ENCODE measurements around the gene POU6F2. TPM values are rescaled to one million over a fixed set of nuclear protein-coding genes. Genes with fewer than 3 reads are reported as not detected.

POU6F2 gene
- total RNA-seq, 1 experiment from 2014 or later: 0.90 TPM

DNA sequence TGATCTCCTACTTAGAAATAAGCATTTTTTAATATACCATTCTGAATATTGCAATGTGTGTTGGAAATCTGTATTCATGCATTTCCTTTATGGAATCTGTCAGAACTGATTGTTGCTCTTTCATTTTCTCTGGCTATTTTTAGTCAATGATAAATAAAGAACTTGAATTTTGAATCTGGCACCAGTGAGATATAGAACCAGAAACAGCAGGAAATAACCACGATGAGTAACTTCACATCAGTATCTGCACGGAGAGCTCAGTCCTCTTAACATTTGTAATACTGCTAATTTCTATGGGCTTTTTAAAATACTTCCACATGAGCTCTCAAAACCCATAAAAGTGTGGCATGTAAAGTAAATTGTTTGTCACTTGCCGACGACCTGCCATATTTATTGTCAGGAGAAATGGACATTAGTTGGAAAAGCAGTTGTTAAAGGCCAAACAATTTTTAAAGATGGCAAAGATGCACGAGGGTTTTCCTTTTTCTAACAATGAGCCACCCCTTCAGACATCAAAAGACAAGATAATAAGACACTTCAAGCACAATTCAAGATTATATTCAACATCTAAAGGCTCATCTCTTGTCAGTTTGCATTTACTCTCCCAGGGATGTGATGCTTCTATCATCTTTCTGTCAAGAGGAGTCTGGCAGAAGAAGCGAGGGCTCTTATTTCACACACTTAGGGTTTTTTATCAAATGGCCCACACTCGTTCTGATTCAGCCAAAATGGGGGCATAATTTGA, 118.3 kb downstream of the POU6F2 start:
- Histone ChIP-seq H3K27me3 (ENCODE audit: control insufficient read depth, insufficient read depth, low read length) (no peaks in the 10 kb centered on the region), H3K4me3 (ENCODE audit: insufficient read depth, low read depth, low read length) (no peak overlapping the region), H3K36me3 (replicated peaks; ENCODE audit: control insufficient read depth, insufficient read depth, low read length) (no peaks in the 10 kb centered on the region)
- DNase-seq: no peak

DNA sequence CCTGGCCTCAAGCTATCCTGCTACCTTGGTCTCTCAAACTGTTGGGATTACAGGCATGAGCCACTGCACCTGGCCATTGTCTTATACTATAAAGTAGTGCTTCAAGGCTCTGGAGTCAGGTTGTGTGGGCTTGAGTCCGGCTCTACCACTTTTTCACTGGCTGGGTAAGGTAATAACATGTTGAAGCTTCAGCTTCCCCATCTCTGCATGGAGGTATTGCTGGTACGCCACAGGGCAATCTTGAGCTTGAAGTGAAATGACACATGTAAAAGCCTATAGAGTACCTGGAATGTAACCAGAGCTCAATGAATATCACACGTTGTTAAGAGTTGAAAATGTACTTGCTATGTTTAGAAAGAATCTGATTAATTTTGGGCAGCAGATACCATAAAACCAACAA, 120.8 kb downstream of the POU6F2 start:
- Histone ChIP-seq H3K27me3 (ENCODE audit: control insufficient read depth, insufficient read depth, low read length) (no peaks in the 10 kb centered on the region), H3K4me3 (ENCODE audit: insufficient read depth, low read depth, low read length) (no peak overlapping the region), H3K36me3 (replicated peaks; ENCODE audit: control insufficient read depth, insufficient read depth, low read length) (no peaks in the 10 kb centered on the region)
- DNase-seq: no peak

DNA sequence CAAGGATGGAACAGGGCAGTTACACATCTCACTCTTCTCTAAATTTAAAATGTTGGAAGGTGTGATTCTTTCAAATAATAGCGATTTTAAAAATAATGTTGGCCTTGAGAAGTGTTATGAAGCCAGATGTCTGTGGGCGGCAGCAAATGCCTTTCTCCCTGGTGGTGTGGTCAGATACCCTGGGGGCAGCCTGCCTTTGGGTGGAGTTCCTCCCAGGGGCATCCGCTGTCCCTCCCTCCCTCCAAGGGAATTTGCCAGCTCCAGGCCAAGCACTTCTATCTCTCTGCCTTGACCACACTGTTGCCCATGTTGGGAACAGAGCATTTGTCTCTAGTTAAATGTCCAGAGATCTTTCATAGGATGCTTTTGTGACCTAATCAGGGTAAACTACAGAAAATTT, 121.4 kb downstream of the POU6F2 start:
- H3K36me3 ChIP-seq (replicated peaks; ENCODE audit: control insufficient read depth, insufficient read depth, low read length): no peaks in the 10 kb centered on the region
- no peak for DNase-seq
- no peaks in the 10 kb centered on the region for H3K27me3 ChIP-seq (ENCODE audit: control insufficient read depth, insufficient read depth, low read length)
- no peak overlapping the region for H3K4me3 ChIP-seq (ENCODE audit: insufficient read depth, low read depth, low read length)

DNA sequence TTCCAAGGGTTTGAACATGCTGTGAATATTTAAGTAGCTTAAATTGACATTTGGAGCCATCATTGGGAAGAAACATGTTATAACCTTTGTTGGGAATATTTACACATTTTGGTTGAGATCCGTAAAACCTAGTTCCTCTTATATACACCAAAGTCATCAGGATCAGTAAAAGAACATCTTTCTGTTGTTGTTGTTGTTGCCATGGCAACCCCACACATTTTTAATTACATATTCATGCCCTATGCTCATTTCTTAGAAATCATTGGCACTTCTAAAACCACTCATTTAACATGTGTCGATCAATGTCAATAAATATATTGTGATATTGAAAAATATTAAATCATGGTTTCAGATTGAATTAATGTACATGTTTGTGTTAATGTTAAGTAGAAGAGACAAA, 122.6 kb downstream of the POU6F2 start:
- H3K4me3 ChIP-seq (ENCODE audit: insufficient read depth, low read depth, low read length): no peak overlapping the region
- no peak for DNase-seq
- H3K27me3 ChIP-seq (ENCODE audit: control insufficient read depth, insufficient read depth, low read length): no peaks in the 10 kb centered on the region
- H3K36me3 ChIP-seq (replicated peaks; ENCODE audit: control insufficient read depth, insufficient read depth, low read length): no peaks in the 10 kb centered on the region

DNA sequence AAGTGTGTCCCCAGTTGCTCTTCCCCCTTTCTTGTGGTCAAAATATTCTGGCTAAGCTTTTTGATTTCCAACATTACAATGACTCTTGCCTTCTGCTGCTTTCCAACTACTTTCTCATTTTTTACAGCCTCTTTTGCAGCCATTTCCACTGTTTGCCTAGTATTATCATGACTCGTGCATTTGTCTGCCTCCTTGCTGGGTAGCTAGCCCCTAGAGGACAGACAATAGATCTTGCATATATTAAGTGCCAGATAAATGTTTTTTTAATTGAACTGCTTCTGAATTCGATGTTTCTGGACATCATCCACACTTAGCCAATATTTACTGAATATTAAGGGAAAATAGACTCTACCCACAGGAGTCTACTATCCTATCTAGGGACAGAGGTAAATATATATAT, 124.5 kb downstream of the POU6F2 start:
- no peaks in the 10 kb centered on the region for H3K27me3 ChIP-seq (ENCODE audit: control insufficient read depth, insufficient read depth, low read length)
- H3K36me3 ChIP-seq (replicated peaks; ENCODE audit: control insufficient read depth, insufficient read depth, low read length): no peaks in the 10 kb centered on the region
- DNase-seq: no peak
- H3K4me3 ChIP-seq (ENCODE audit: insufficient read depth, low read depth, low read length): no peak overlapping the region

DNA sequence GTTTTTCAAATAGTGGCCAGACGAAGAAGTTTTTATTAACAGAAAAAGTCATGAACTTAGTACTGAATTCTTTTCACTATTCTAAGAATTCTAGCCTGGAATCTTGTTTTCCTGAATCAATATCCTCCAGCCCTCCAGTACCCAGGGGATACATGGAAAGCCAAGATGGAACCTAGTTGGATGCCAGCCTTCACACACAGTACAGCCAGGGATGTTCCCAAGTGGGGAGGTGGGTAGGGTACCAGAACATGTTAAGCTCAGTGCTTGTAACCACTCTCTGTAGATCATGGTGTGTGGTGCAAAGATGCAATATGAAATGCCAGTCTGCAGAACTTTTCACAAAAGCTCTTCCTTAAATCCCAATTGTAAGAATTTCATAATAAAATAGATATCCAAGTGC, 128.0 kb downstream of the POU6F2 start:
- Histone ChIP-seq H3K27me3 (ENCODE audit: control insufficient read depth, insufficient read depth, low read length) (no peaks in the 10 kb centered on the region), H3K4me3 (ENCODE audit: insufficient read depth, low read depth, low read length) (no peak overlapping the region), H3K36me3 (replicated peaks; ENCODE audit: control insufficient read depth, insufficient read depth, low read length) (no peaks in the 10 kb centered on the region)
- no peak for DNase-seq

DNA sequence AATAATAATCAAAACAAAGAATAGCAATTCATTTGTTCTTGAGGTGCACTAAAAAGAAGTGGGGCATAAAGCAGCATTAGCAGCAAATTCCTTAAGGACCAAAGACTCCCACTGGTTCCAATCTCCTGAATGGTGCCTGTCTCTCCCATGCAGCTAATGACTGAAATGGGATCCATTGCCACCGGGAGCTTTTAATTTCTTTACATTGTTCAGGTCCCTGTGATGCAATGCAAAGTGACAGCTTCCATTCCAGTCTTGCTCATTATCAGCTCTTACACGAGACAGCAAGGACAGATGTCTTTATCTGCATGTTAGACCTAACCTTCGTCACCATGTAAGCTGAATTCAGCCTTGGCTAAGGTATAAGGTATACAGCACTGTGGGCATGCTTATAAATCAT, 148.1 kb downstream of the POU6F2 start:
- Histone ChIP-seq H3K4me3 (ENCODE audit: insufficient read depth, low read depth, low read length) (no peak overlapping the region), H3K27me3 (ENCODE audit: control insufficient read depth, insufficient read depth, low read length) (no peaks in the 10 kb centered on the region), H3K36me3 (replicated peaks; ENCODE audit: control insufficient read depth, insufficient read depth, low read length) (no peaks in the 10 kb centered on the region)
- no peak for DNase-seq

DNA sequence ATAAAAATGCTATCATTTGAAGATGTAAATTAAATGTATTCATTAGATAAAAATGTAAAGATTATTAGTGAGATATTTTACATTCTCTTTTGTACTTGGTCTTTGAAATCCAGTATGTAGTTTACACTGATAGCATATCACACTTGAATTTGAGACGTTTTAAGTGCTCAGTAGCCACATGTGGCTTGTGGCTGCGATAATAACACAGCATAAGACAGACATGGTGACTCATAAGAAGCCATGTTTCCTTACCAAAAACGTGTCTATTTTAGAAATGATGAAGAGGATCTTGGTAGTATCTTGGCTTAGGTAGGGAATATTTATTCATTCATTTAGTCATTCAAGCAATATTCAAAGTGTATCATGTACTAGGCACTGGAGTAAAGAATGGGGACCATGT, 149.3 kb downstream of the POU6F2 start:
- H3K27me3 ChIP-seq (ENCODE audit: control insufficient read depth, insufficient read depth, low read length): no peaks in the 10 kb centered on the region
- DNase-seq: no peak
- H3K36me3 ChIP-seq (replicated peaks; ENCODE audit: control insufficient read depth, insufficient read depth, low read length): no peaks in the 10 kb centered on the region
- no peak overlapping the region for H3K4me3 ChIP-seq (ENCODE audit: insufficient read depth, low read depth, low read length)

DNA sequence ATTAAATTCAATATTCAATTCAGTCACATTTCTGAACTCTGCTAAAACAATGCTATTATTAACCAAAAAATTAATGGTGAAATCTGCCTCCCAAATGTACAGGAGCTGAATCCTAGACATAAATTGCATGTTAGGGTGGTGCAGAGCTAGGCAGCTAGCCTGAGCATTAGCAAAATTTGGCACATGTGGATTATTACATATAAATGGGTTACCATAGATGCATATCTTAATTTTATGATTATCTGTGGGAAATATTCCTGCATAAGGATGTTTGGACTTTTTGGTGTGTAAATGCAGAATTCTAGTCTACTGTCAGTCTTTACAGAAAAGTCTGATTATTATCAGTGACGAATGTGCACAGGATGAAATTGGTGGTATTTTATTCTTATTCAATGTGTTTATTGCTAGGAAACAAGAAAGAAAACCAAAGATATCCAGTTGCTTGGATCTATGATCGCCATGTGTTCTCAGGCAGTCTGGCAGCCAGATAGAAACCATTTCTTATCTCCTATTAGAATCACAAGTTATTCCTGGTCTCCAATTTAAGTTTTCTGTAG, 150.7 kb downstream of the POU6F2 start:
- Histone ChIP-seq H3K27me3 (ENCODE audit: control insufficient read depth, insufficient read depth, low read length) (no peaks in the 10 kb centered on the region), H3K4me3 (ENCODE audit: insufficient read depth, low read depth, low read length) (no peak overlapping the region), H3K36me3 (replicated peaks; ENCODE audit: control insufficient read depth, insufficient read depth, low read length) (no peaks in the 10 kb centered on the region)
- no peak for DNase-seq

DNA sequence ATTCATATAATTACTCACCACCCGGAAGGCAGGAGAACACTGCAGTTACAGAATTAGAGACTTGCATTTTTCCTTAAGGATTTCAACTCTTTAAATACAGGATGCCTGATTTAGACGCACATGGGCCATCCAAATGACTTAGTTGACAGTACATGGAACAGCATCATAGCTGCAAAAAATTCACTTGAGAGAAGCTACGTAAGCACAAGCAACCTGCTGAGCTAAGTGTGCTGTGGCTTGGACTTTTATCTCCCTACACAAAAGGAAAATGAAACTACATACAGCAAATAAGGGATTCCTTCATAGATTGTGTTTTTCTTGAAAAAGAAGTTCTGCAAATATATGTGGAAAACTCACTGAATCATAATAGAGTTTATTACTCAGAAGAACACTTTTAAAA, 152.6 kb downstream of the POU6F2 start:
- DNase-seq: no peak
- Histone ChIP-seq H3K27me3 (ENCODE audit: control insufficient read depth, insufficient read depth, low read length) (no peaks in the 10 kb centered on the region), H3K4me3 (ENCODE audit: insufficient read depth, low read depth, low read length) (no peak overlapping the region), H3K36me3 (replicated peaks; ENCODE audit: control insufficient read depth, insufficient read depth, low read length) (no peaks in the 10 kb centered on the region)

DNA sequence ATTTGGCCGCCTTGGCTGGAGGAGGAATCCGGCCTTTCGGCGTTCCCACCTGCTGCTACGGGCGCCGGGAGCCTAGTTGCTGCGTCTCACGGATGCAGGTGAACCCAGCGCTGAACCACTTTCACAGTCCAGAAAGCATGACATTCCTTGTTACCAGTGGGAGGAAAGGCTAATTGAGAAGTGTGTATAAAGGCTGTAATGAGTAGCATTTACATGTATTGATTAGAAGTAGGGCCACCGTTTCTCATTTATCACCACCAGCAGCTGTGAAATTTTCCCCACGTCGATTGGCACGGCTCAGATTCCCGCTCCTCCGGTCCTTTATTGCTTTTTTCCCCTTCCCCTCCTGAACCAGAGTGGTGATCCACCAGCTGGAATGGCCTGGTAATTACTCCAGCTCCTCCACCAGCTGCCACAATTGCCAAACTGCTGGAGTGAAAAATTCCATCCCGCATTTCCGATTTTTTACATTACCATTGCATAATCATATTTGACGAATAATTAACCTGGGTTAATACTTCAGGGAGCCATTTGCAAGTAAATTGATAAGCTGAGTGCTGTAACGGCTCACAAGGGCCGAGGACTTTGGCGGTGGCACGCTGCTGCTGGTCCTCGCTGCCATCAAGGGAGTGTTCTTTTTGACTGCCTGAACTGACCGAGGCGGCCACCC, 153.3 kb downstream of the POU6F2 start:
- Histone ChIP-seq H3K4me3 (ENCODE audit: insufficient read depth, low read depth, low read length) (no peak overlapping the region), H3K27me3 (ENCODE audit: control insufficient read depth, insufficient read depth, low read length) (no peaks in the 10 kb centered on the region), H3K36me3 (replicated peaks; ENCODE audit: control insufficient read depth, insufficient read depth, low read length) (no peaks in the 10 kb centered on the region)
- peak; percentile 16 for DNase-seq

DNA sequence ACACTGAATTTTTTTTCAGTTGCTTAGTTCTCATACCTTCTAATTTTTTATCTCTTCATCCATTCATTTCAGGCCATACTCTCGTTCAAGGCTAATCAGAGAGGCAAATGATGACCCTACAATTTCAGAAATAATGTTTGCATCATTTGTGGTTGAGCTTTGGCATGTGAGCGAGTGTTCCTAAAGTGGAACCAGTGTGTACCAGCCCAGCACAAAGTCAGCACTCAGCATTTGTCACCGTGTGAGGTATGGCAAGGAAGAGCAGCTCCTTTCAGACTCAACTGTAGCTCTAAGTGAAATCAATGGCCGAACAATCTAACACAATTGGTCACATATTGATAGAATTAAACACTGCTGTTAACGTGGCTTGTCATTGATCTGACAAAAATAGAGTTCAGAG, 154.6 kb downstream of the POU6F2 start:
- H3K27me3 ChIP-seq (ENCODE audit: control insufficient read depth, insufficient read depth, low read length): no peaks in the 10 kb centered on the region
- no peak overlapping the region for H3K4me3 ChIP-seq (ENCODE audit: insufficient read depth, low read depth, low read length)
- no peak for DNase-seq
- no peaks in the 10 kb centered on the region for H3K36me3 ChIP-seq (replicated peaks; ENCODE audit: control insufficient read depth, insufficient read depth, low read length)

DNA sequence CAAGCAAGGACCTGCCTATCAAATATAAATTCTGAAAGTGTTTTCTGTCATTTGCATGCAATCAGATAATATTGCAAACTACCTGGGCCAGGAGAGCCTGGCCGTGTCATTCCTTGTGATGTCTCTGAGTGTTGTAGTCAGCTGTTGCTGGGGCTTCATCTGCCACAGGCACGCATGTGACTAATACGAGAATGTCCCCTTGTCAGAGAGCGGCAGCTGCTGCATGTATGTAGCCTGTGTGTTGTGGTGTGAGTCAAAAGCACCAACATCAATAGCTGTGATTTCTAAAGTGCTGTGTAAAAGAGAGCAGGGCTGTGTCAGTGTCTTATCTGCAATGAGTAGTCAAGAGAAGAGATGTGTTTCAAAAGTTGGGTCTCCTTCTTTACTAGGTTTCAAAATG, 155.4 kb downstream of the POU6F2 start:
- no peak for DNase-seq
- H3K36me3 ChIP-seq (replicated peaks; ENCODE audit: control insufficient read depth, insufficient read depth, low read length): no peaks in the 10 kb centered on the region
- H3K4me3 ChIP-seq (ENCODE audit: insufficient read depth, low read depth, low read length): no peak overlapping the region
- no peaks in the 10 kb centered on the region for H3K27me3 ChIP-seq (ENCODE audit: control insufficient read depth, insufficient read depth, low read length)

DNA sequence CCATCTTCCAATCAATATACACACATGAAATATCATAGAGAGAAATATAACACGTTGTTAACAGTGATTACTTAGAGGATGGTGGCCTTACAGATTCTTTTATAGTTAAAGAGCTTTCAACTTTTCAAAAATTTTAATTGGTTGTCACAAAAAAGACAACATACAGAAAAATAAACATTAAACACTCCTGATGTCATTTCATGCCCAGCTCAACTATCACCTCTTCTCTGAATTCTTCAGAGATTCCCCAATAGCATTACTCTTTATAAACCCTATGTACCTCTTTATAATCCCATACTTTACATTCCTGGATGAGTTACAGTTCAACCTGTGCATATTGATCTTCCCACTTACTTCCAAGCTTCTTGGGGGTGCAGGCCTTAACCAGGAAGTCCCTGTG, 159.8 kb downstream of the POU6F2 start:
- no peaks in the 10 kb centered on the region for H3K36me3 ChIP-seq (replicated peaks; ENCODE audit: control insufficient read depth, insufficient read depth, low read length)
- DNase-seq: no peak
- H3K4me3 ChIP-seq (ENCODE audit: insufficient read depth, low read depth, low read length): no peak overlapping the region
- H3K27me3 ChIP-seq (ENCODE audit: control insufficient read depth, insufficient read depth, low read length): no peaks in the 10 kb centered on the region

DNA sequence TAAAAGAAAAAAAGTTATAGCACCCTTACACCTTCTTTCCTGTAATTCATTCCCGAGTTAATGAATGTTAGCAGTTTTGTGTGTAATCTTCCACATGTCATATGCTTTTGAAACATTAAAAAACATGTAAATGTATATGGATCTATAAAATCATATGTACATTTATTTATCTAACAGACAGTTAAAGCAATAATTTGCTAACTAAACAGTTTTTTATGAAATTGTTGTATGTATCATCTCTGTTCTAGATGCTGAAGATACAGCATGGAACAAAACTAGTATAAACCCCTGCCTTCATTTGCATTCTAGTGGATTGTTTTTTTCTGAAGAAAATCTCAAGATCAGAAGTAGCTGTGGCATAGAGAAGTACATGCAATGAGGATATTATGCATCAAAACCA, 165.0 kb downstream of the POU6F2 start:
- DNase-seq: no peak
- H3K36me3 ChIP-seq (replicated peaks; ENCODE audit: control insufficient read depth, insufficient read depth, low read length): no peaks in the 10 kb centered on the region

More for the DNA sequence above, 165.0 kb downstream of the POU6F2 start:
- no peak overlapping the region for H3K4me3 ChIP-seq (ENCODE audit: insufficient read depth, low read depth, low read length)
- H3K27me3 ChIP-seq (ENCODE audit: control insufficient read depth, insufficient read depth, low read length): no peaks in the 10 kb centered on the region

Measured in H7 (cell line).